Measurements from ENCODE around the gene ANKRD30B.
"Not testable (repeated sequence)": the region's sequence is repeated elsewhere in the genome, so short reads cannot be mapped to it uniquely, and the experiment has no call there.

ANKRD30B gene

GRCh38 chr18:14855634-14856033 lies 107.7 kb downstream of the ANKRD30B start:
- POLR2A ChIA-PET; DNase-seq (ENCODE audit: extremely low spot score); CTCF ChIA-PET: not testable (repeated sequence)

- CTCF ChIA-PET; DNase-seq (ENCODE audit: extremely low spot score); POLR2A ChIA-PET: not testable (repeated sequence)
Observed at GRCh38 chr18:14856256-14856655, 108.3 kb downstream of the ANKRD30B start.

GRCh38 chr18:14858514-14858913 lies 110.5 kb downstream of the ANKRD30B start:
- CTCF ChIA-PET; DNase-seq (ENCODE audit: extremely low spot score); POLR2A ChIA-PET: not testable (repeated sequence)

- POLR2A ChIA-PET; CTCF ChIA-PET; DNase-seq (ENCODE audit: extremely low spot score): not testable (repeated sequence)
Observed at GRCh38 chr18:14859995-14860394, 112.0 kb downstream of the ANKRD30B start.

- DNase-seq (ENCODE audit: extremely low spot score); POLR2A ChIA-PET; CTCF ChIA-PET: not testable (repeated sequence)
Observed at GRCh38 chr18:14866426-14866825, 118.5 kb downstream of the ANKRD30B start.

GRCh38 chr18:14867988-14868387 lies 120.0 kb downstream of the ANKRD30B start:
- CTCF ChIA-PET; DNase-seq (ENCODE audit: extremely low spot score); POLR2A ChIA-PET: not testable (repeated sequence)

GRCh38 chr18:14868825-14869224 lies 120.9 kb downstream of the ANKRD30B start:
- POLR2A ChIA-PET; CTCF ChIA-PET; DNase-seq (ENCODE audit: extremely low spot score): not testable (repeated sequence)

GRCh38 chr18:14878826-14879225 lies 130.9 kb downstream of the ANKRD30B start:
- POLR2A ChIA-PET, result not testable (repeated sequence)

GRCh38 chr18:14900435-14900834 lies 152.5 kb downstream of the ANKRD30B start:
- DNase-seq (ENCODE audit: extremely low spot score), result no peak
- ChIA-PET CTCF (no interaction called here), POLR2A (no interaction called here)
- no peak for TF ChIP-seq SP1 (IDR thresholded peaks at IDR 0.05)
- TF ChIP-seq FOXK2 (IDR thresholded peaks at IDR 0.05), result no peak
- no peak for TF ChIP-seq FOXA1 (IDR thresholded peaks at IDR 0.05)
- no peak for TF ChIP-seq LEF1 (IDR thresholded peaks at IDR 0.05; ENCODE audit: borderline replicate concordance)
- TF ChIP-seq ARNT (IDR thresholded peaks at IDR 0.05), result no peak
- TF ChIP-seq BHLHE40 (IDR thresholded peaks at IDR 0.05; ENCODE audit: borderline replicate concordance), result no peak
- no peak for TF ChIP-seq L3MBTL2 (conservative IDR thresholded peaks at IDR 0.05)
- TF ChIP-seq ZNF384 (IDR thresholded peaks at IDR 0.05), result no peak
- TF ChIP-seq HDGF (IDR thresholded peaks at IDR 0.05; ENCODE audit: borderline replicate concordance), result no peak
- TF ChIP-seq ELF4 (IDR thresholded peaks at IDR 0.05), result no peak

More at GRCh38 chr18:14878826-14879225, 130.9 kb downstream of the ANKRD30B start:
- DNase-seq (ENCODE audit: extremely low spot score); CTCF ChIA-PET: not testable (repeated sequence)
